Trophoblast cell (in vitro differentiated cells and primary cell): Measurements from ENCODE around the gene AFAP1L1.

Experiments used
- DNase-seq, 2 donors: peaks; one replicate each; pipeline ENCODE4 v3.0.0-alpha.2; 2016
- H2AFZ ChIP-seq: 2 replicates; pipeline ENCODE4 v1.6.1; 2013; ENCODE audit warnings: low read length, moderate library complexity, mild to moderate bottlenecking; ENCODE audit not compliant: insufficient read depth, poor library complexity
- H2AK5ac ChIP-seq: 2 replicates; pipeline ENCODE4 v1.6.1; 2013; ENCODE audit warnings: mild to moderate bottlenecking, low read length
- H2BK120ac ChIP-seq: 2 replicates; pipeline ENCODE4 v1.6.1; 2013; ENCODE audit warnings: low read length, mild to moderate bottlenecking, moderate library complexity; ENCODE audit not compliant: insufficient read depth, poor library complexity
- H2BK12ac ChIP-seq: 2 replicates; pipeline ENCODE4 v1.6.1; 2013; ENCODE audit warnings: mild to moderate bottlenecking, low read length, moderate library complexity
- H2BK5ac ChIP-seq: 2 replicates; pipeline ENCODE4 v1.6.1; 2013; ENCODE audit warnings: low read length, low read depth, moderate library complexity, mild to moderate bottlenecking; ENCODE audit not compliant: poor library complexity
- H3K14ac ChIP-seq: 2 replicates; pipeline ENCODE4 v1.6.1; 2013; ENCODE audit warnings: mild to moderate bottlenecking, low read length
- H3K18ac ChIP-seq: 2 replicates; pipeline ENCODE4 v1.6.1; 2013; ENCODE audit warnings: mild to moderate bottlenecking, low read length
- H3K23ac ChIP-seq: 2 replicates; pipeline ENCODE4 v1.6.1; 2013; ENCODE audit warnings: low read length
- H3K27ac ChIP-seq: 2 replicates; pipeline ENCODE4 v1.5.1; 2013; ENCODE audit warnings: low read depth, mild to moderate bottlenecking, inconsistent platforms, low read length, moderate library complexity
- H3K27me3 ChIP-seq: 2 replicates; pipeline ENCODE4 v1.6.1; 2013; ENCODE audit warnings: inconsistent platforms, mild to moderate bottlenecking, low read length, moderate library complexity; ENCODE audit not compliant: insufficient read depth
- H3K36me3 ChIP-seq, 2 experiments: 1 replicate in 1 of 2; 2 replicates in 1 of 2; pipeline ENCODE4 v1.6.1; 2013; ENCODE audit warnings: low read length in 2 of 2, mild to moderate bottlenecking in 2 of 2, moderate library complexity in 1 of 2; ENCODE audit not compliant: insufficient read depth in 2 of 2, control insufficient read depth in 1 of 2
- H3K4ac ChIP-seq: 2 replicates; pipeline ENCODE4 v1.6.1; 2013; ENCODE audit warnings: low read depth, mild to moderate bottlenecking, low read length, moderate library complexity
- H3K4me1 ChIP-seq, 2 experiments: 1 replicate in 1 of 2; 2 replicates in 1 of 2; pipeline ENCODE4 v1.6.1; 2013; ENCODE audit warnings: low read length in 2 of 2, mild to moderate bottlenecking in 2 of 2, moderate library complexity in 1 of 2; ENCODE audit not compliant: insufficient read depth in 2 of 2, control insufficient read depth in 1 of 2
- H3K4me2 ChIP-seq: 2 replicates; pipeline ENCODE4 v1.6.1; 2013; ENCODE audit warnings: inconsistent platforms, mild to moderate bottlenecking, low read length, moderate library complexity
- H3K4me3 ChIP-seq: 2 replicates; pipeline ENCODE4 v1.5.1; 2013; ENCODE audit warnings: mild to moderate bottlenecking, low read depth, low read length, inconsistent platforms
- H3K79me1 ChIP-seq: one replicate; pipeline ENCODE4 v1.6.1; 2013; ENCODE audit warnings: low read length
- H3K79me2 ChIP-seq: 2 replicates; pipeline ENCODE4 v1.6.1; 2013; ENCODE audit warnings: low read length, mild to moderate bottlenecking; ENCODE audit not compliant: control insufficient read depth, insufficient read depth, poor library complexity
- H3K9ac ChIP-seq: 2 replicates; pipeline ENCODE4 v1.6.1; 2013; ENCODE audit warnings: mild to moderate bottlenecking, low read length
- H3K9me3 ChIP-seq: 2 replicates; pipeline ENCODE4 v1.6.1; 2013; ENCODE audit warnings: low read depth, mild to moderate bottlenecking, control low read depth, inconsistent platforms, low read length; ENCODE audit not compliant: insufficient read depth
- H4K12ac ChIP-seq: 2 replicates; pipeline ENCODE4 v1.6.1; 2013; ENCODE audit warnings: low read depth, mild to moderate bottlenecking, low read length, moderate library complexity
- H4K8ac ChIP-seq: 2 replicates; pipeline ENCODE4 v1.6.1; 2013; ENCODE audit warnings: low read depth, mild to moderate bottlenecking, low read length, moderate library complexity
- H4K91ac ChIP-seq: one replicate; pipeline ENCODE4 v1.6.1; 2013; ENCODE audit warnings: low read depth, mild to moderate bottlenecking, low read length, moderate library complexity
- WGBS: extraction: QIAGEN DNeasy Blood & Tissue Kit; methylation state at CpG from one replicate; pipeline ENCODE4 v1.1.7; 2013; ENCODE audit warnings: missing lambda C conversion rate; ENCODE audit not compliant: insufficient read length, insufficient coverage; ENCODE audit errors: extremely low coverage; 5-methylcytosine and 5-hydroxymethylcytosine counted together

The AFAP1L1 gene

GRCh38 chr5:149355688-149356087 is 84.0 kb downstream of the AFAP1L1 start:
- Histone ChIP-seq H3K79me2 (peaks cover 5% of the 10 kb centered on the region), H2AK5ac (no peak overlapping the region), H2BK12ac (no peak overlapping the region), H2BK120ac (no peak overlapping the region), H2BK5ac (no peak overlapping the region), H3K23ac (no peak overlapping the region), H4K12ac (no peak overlapping the region), H3K36me3 (peaks cover 8 to 17% of the 10 kb centered on the region in 2 experiments), H3K14ac (no peak overlapping the region), H3K79me1 (peaks cover 2% of the 10 kb centered on the region), H3K4me1 (peaks cover 6% of the 10 kb centered on the region in 2 experiments), H4K8ac (no peak overlapping the region), H2AFZ (no peak overlapping the region), H3K18ac (no peak overlapping the region), H3K27ac (no peak overlapping the region), H4K91ac (no peak overlapping the region), H3K9me3 (peaks cover 3% of the 10 kb centered on the region), H3K27me3 (no peaks in the 10 kb centered on the region), H3K9ac (no peak overlapping the region), H3K4ac (no peak overlapping the region), H3K4me2 (no peak overlapping the region), H3K4me3 (no peak overlapping the region)
- no CpG with 5 or more reads among the region's 1 CpG for WGBS
- no peak for DNase-seq

GRCh38 chr5:149356391-149356790 is 84.7 kb downstream of the AFAP1L1 start:
- Histone ChIP-seq H3K14ac (no peak overlapping the region), H3K9ac (no peak overlapping the region), H3K79me1 (peaks cover 2% of the 10 kb centered on the region), H3K79me2 (peaks cover 5% of the 10 kb centered on the region), H3K4ac (no peak overlapping the region), H2BK5ac (no peak overlapping the region), H3K27me3 (no peaks in the 10 kb centered on the region), H3K4me3 (no peak overlapping the region), H3K18ac (no peak overlapping the region), H2AFZ (no peak overlapping the region), H3K27ac (no peak overlapping the region), H4K12ac (no peak overlapping the region), H2AK5ac (no peak overlapping the region), H2BK12ac (no peak overlapping the region), H4K8ac (no peak overlapping the region), H3K36me3 (peaks cover 4 to 12% of the 10 kb centered on the region in 2 experiments), H3K4me2 (no peak overlapping the region), H3K9me3 (peaks cover 3% of the 10 kb centered on the region), H2BK120ac (no peak overlapping the region), H3K23ac (no peak overlapping the region), H3K4me1 (peaks cover 6% of the 10 kb centered on the region in 2 experiments), H4K91ac (no peak overlapping the region)
- no peak for DNase-seq
- WGBS = no CpG with 5 or more reads among the region's 8 CpGs

GRCh38 chr5:149357370-149358293 is 86.0 kb downstream of the AFAP1L1 start, which contains the start of gene PCYOX1L:
PCYOX1L (plus strand) TSS chr5:149358046; CDS start chr5:149358069, 23 bp downstream.
- H4K8ac ChIP-seq = peak within 1 kb of the TSS; percentile 48
- peak within 1 kb of the TSS; percentile 28 for H4K91ac ChIP-seq
- H3K4me1 ChIP-seq = peaks cover 6% of the 10 kb centered on the region in 2 experiments
- H3K79me2 ChIP-seq = peaks cover 5% of the 10 kb centered on the region
- H3K18ac ChIP-seq = peak within 1 kb of the TSS; percentile 59
- peaks cover 2% of the 10 kb centered on the region for H3K79me1 ChIP-seq
- no peak within 1 kb of the TSS for H3K27ac ChIP-seq
- no peaks in the 10 kb centered on the region for H3K27me3 ChIP-seq
- H3K4me3 ChIP-seq = peak within 1 kb of the TSS; percentile 86
- H3K4ac ChIP-seq = no peak within 1 kb of the TSS
- no peak within 1 kb of the TSS for H2BK5ac ChIP-seq
- no CpG with 5 or more reads among the region's 61 CpGs for WGBS
- H3K36me3 ChIP-seq = peaks cover 2 to 7% of the 10 kb centered on the region in 2 experiments
- H2AFZ ChIP-seq = peak within 1 kb of the TSS; percentile 94
- H2BK120ac ChIP-seq = no peak within 1 kb of the TSS
- H3K23ac ChIP-seq = no peak within 1 kb of the TSS
- no peak within 1 kb of the TSS for H3K9ac ChIP-seq
- H3K14ac ChIP-seq = peak within 1 kb of the TSS; percentile 67
- H2BK12ac ChIP-seq = no peak within 1 kb of the TSS
- H2AK5ac ChIP-seq = no peak within 1 kb of the TSS
- peak; percentile 92 to 95 for DNase-seq
- H3K9me3 ChIP-seq = peaks cover 3% of the 10 kb centered on the region
- H3K4me2 ChIP-seq = peak within 1 kb of the TSS; percentile 95
- no peak within 1 kb of the TSS for H4K12ac ChIP-seq

GRCh38 chr5:149358294-149358651 is 86.6 kb downstream of the AFAP1L1 start:
- Histone ChIP-seq H4K91ac (no peak overlapping the region), H3K23ac (no peak overlapping the region), H3K14ac (peak overlapping the region; percentile 67), H2BK120ac (no peak overlapping the region), H3K4ac (no peak overlapping the region), H3K18ac (peak overlapping the region; percentile 59), H3K4me2 (peak overlapping the region; percentile 95), H3K79me1 (peaks cover 2% of the 10 kb centered on the region), H3K4me3 (peak overlapping the region; percentile 86), H2BK5ac (no peak overlapping the region), H2AK5ac (no peak overlapping the region), H3K4me1 (peaks cover 6% of the 10 kb centered on the region in 2 experiments), H3K79me2 (peaks cover 5% of the 10 kb centered on the region), H3K9me3 (peaks cover 3% of the 10 kb centered on the region), H2AFZ (peak overlapping the region; percentile 94), H3K36me3 (peaks cover 2 to 7% of the 10 kb centered on the region in 2 experiments), H4K8ac (peak overlapping the region; percentile 48), H3K27me3 (no peaks in the 10 kb centered on the region), H3K9ac (no peak overlapping the region), H4K12ac (no peak overlapping the region), H2BK12ac (no peak overlapping the region), H3K27ac (no peak overlapping the region)
- WGBS = no CpG with 5 or more reads among the region's 18 CpGs
- DNase-seq = no peak
